NT2/D1 (cell line): ENCODE data around the gene SV2C.

Experiments
- SUZ12 ChIP-seq: IDR thresholded peaks from 2 replicates; pipeline ENCODE4 v1.6.1; 2011; ENCODE audit not compliant: insufficient read length, insufficient read depth; ENCODE audit errors: extremely low read depth
- YY1 ChIP-seq: IDR thresholded peaks from 2 replicates; pipeline ENCODE4 v1.6.1; 2011; ENCODE audit not compliant: insufficient read length, insufficient read depth

DNA sequence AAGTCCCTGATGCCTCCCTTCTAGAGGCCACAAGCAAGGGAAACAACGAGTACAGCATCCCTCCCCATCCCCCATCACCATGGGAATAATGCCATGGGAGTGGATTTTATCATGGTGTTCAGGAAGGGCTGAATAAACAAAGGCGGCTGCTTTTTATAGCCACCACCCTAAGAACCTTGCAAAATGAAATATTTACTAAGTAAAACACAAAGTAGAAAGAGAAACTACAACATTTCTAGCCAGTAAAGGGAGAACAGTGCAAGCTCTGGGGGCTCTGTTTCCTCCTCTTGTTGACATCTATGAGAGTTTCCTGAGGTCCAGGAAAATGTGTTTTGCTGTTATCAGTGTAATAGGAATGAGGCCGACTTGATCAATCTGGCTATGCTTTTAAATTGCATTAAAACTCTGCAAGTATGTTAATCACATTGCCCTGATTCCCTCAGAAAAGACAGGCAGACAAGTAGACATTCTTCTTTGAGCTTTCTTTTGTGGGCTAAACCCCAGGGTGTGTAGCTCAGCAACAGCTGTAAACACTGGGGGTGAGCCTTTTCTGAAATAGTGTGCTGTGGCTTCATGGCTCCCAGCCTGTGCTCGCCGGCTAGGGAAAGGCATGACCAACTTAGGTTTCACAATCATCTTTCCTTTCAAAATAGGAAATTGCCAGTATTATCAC, 31.1 kb downstream of the SV2C start:
- TF ChIP-seq YY1 (no peak), SUZ12 (no peak)
